Gastrocnemius medialis (tissue), 4 donors: ENCODE results near the gene PTPRQ.

Source experiments
- CTCF ChIP-seq, 5 experiments: fragments of 450-650 bp in 3 of 5; fragments of 200-600 bp in 2 of 5; sonication (generic) in 2 of 5; IDR thresholded peaks in 4 of 5; conservative IDR thresholded peaks in 1 of 5; 1 replicate in 4 of 5; 2 replicates in 1 of 5; pipeline ENCODE4 v1.5.1; 2016 to 2019; ENCODE audit warnings: antibody characterized with exemption in 5 of 5, mild to moderate bottlenecking in 3 of 5, moderate library complexity in 3 of 5
- POLR2A ChIP-seq, 2 donors: fragments of 450-650 bp; IDR thresholded peaks; one replicate each; pipeline ENCODE4 v1.6.1; 2017; ENCODE audit warnings: antibody characterized with exemption in 2 of 2, mild to moderate bottlenecking in 2 of 2, moderate library complexity in 2 of 2

DNA sequence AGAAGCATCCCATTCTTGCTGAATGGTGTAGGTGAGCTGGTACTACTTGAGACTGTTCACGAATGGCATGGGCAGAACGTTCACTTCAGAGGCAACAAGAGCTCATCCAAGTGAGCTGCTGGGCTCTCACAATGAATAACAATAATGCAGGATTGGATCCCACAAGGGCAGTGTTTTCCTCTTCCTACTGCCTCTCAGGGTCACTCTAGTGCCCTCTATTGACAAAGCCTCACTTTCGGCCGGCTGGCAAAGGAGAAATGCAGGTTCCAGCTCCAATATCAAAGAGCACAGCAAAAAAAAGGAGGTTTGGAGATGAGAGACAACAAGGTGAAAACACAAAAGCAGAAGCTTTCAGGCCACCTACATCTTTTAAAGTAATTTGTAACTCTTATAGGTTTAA is 188.8 kb downstream of the PTPRQ start:
- TF ChIP-seq CTCF (IDR thresholded peaks at IDR 0.05 in 4 of 5, conservative IDR thresholded peaks at IDR 0.05 in 1 of 5), result no peak
- TF ChIP-seq POLR2A (IDR thresholded peaks at IDR 0.05), result no peak
